Naive thymus-derived CD8-positive, alpha-beta T cell (primary cell): ENCODE results near the gene ZBTB7C. TPM values are rescaled to one million over a fixed set of nuclear protein-coding genes. Genes with fewer than 3 reads are reported as not detected.

Experiments used
- ATAC-seq, 2 donors: fragments of 150-1000 bp; cut with Tn5 transposase in 1 of 2; sonication (Bioruptor Pico), chemical (Tn5 transposase) in 1 of 2; 1 replicate in 1 of 2; 2 replicates in 1 of 2; pipeline ENCODE4 v1.10.0; 2021; ENCODE audit warnings: mild to moderate bottlenecking in 2 of 2, moderate library complexity in 2 of 2
- POLR2A ChIA-PET: fragments of 350-600 bp; sonication (Branson Sonifier 250); formaldehyde crosslinking; loops from one replicate; lab custom pipeline; 2021; ENCODE audit warnings: antibody characterized with exemption; lab: Charles Lee
- DNase-seq, 10 donors: peaks; one replicate each; pipeline versions ENCODE4 v3.0.0 to v3.0.0-alpha.2; 2020 to 2022
- H3K27ac Mint-ChIP-seq, 10 donors: one replicate each; pipeline ENCODE4 v1.8.0; 2020 to 2022; ENCODE audit warnings: mild to moderate bottlenecking in 10 of 10, mixed read lengths in 10 of 10, moderate library complexity in 4 of 10, inconsistent platforms in 1 of 10
- H3K27me3 Mint-ChIP-seq, 5 donors: one replicate each; pipeline ENCODE4 v1.8.0; 2021 to 2022; ENCODE audit warnings: mixed read lengths in 5 of 5
- H3K36me3 Mint-ChIP-seq, 3 donors: one replicate each; pipeline ENCODE4 v1.8.0; 2020 to 2022; ENCODE audit warnings: mixed read lengths in 3 of 3, mild to moderate bottlenecking in 2 of 3, inconsistent platforms in 1 of 3
- H3K4me1 Mint-ChIP-seq, 4 donors: one replicate each; pipeline ENCODE4 v1.8.0; 2021 to 2022; ENCODE audit warnings: mixed read lengths in 4 of 4
- H3K4me3 Mint-ChIP-seq, 10 donors: one replicate each; pipeline ENCODE4 v1.8.0; 2020 to 2022; ENCODE audit warnings: mild to moderate bottlenecking in 10 of 10, mixed read lengths in 10 of 10, moderate library complexity in 6 of 10, inconsistent platforms in 1 of 10
- H3K9me3 Mint-ChIP-seq, 9 donors: one replicate each; pipeline ENCODE4 v1.8.0; 2020 to 2022; ENCODE audit warnings: mixed read lengths in 9 of 9, mild to moderate bottlenecking in 3 of 9, inconsistent platforms in 1 of 9, moderate library complexity in 1 of 9
- polyA plus RNA-seq, 3 donors: library from polyadenylated mRNA; unstranded; fragments of 300-500 nt; fragmentation: Illumina TruSeq; gene quantifications; one replicate each; pipeline ENCODE4 v1.2.3, GENCODE V29; 2021
- total RNA-seq, 8 experiments: library from RNA in 2 of 8; stranded (reverse) in 2 of 8; gene quantifications; one replicate each; pipeline ENCODE4 v1.2.3 and lab custom pipeline; 2021 to 2026

Gene ZBTB7C
- total and polyA plus RNA-seq, 5 experiments from 2014 or later: not detected

- Mint-ChIP-seq H3K4me3 (no peak overlapping the region), H3K27ac (no peak overlapping the region), H3K36me3 (no peaks in the 10 kb centered on the region), H3K27me3 (peaks cover 3 to 49% (median 19%) of the 10 kb centered on the region in 5 donors), H3K9me3 (peaks cover 0 to 2% (median 0%) of the 10 kb centered on the region in 9 donors), H3K4me1 (peaks cover 0 to 2% (median 0%) of the 10 kb centered on the region in 4 donors)
- DNase-seq (no peak), ATAC-seq (no peak)
- POLR2A ChIA-PET: no interaction called here
Measured at GRCh38 chr18:48356151-48356745, 52.9 kb downstream of the ZBTB7C start.

GRCh38 chr18:48355276-48356115 lies 53.7 kb downstream of the ZBTB7C start:
- DNase-seq (no peak), ATAC-seq (no peak)
- H3K27ac Mint-ChIP-seq: no peak overlapping the region
- no peak overlapping the region for H3K4me3 Mint-ChIP-seq
- peaks cover 0 to 2% (median 0%) of the 10 kb centered on the region in 4 donors for H3K4me1 Mint-ChIP-seq
- peaks cover 3 to 41% (median 15%) of the 10 kb centered on the region in 5 donors for H3K27me3 Mint-ChIP-seq
- POLR2A ChIA-PET: no interaction called here
- H3K36me3 Mint-ChIP-seq: no peaks in the 10 kb centered on the region
- H3K9me3 Mint-ChIP-seq: peaks cover 0 to under 1% (median 0%) of the 10 kb centered on the region in 9 donors

GRCh38 chr18:48354746-48355260 lies 54.4 kb downstream of the ZBTB7C start:
- Mint-ChIP-seq H3K4me1 (no peaks in the 10 kb centered on the region), H3K36me3 (no peaks in the 10 kb centered on the region), H3K27ac (no peak overlapping the region), H3K9me3 (no peaks in the 10 kb centered on the region), H3K4me3 (no peak overlapping the region), H3K27me3 (peaks cover 3 to 41% (median 9%) of the 10 kb centered on the region in 5 donors)
- DNase-seq: no peak
- POLR2A ChIA-PET: no interaction called here
- ATAC-seq: no peak

- Mint-ChIP-seq H3K9me3 (no peaks in the 10 kb centered on the region), H3K4me3 (no peak overlapping the region), H3K4me1 (no peaks in the 10 kb centered on the region), H3K27ac (peak overlapping the region in 1 of 10 donors; percentile 50), H3K27me3 (peaks cover 7 to 36% (median 11%) of the 10 kb centered on the region in 5 donors), H3K36me3 (no peaks in the 10 kb centered on the region)
- DNase-seq: no peak
- POLR2A ChIA-PET: no interaction called here
- ATAC-seq: no peak
Measured at GRCh38 chr18:48352051-48352755, 57.0 kb downstream of the ZBTB7C start.

- Mint-ChIP-seq H3K27me3 (peaks cover 5 to 28% (median 13%) of the 10 kb centered on the region in 5 donors), H3K27ac (peak overlapping the region in 1 of 10 donors; percentile 19), H3K9me3 (no peaks in the 10 kb centered on the region), H3K4me1 (no peaks in the 10 kb centered on the region), H3K36me3 (no peaks in the 10 kb centered on the region), H3K4me3 (no peak overlapping the region)
- DNase-seq: no peak
- no peak for ATAC-seq
- POLR2A ChIA-PET: no interaction called here
Measured at GRCh38 chr18:48351216-48352050, 57.8 kb downstream of the ZBTB7C start.

- ATAC-seq (no peak), DNase-seq (no peak)
- H3K4me3 Mint-ChIP-seq: no peak overlapping the region
- no peaks in the 10 kb centered on the region for H3K9me3 Mint-ChIP-seq
- POLR2A ChIA-PET: no interaction called here
- H3K4me1 Mint-ChIP-seq: no peaks in the 10 kb centered on the region
- no peaks in the 10 kb centered on the region for H3K36me3 Mint-ChIP-seq
- H3K27me3 Mint-ChIP-seq: peaks cover 2 to 11% (median 6%) of the 10 kb centered on the region in 5 donors
- no peak overlapping the region for H3K27ac Mint-ChIP-seq
Measured at GRCh38 chr18:48348739-48349138, 60.4 kb downstream of the ZBTB7C start.

- Mint-ChIP-seq H3K36me3 (no peaks in the 10 kb centered on the region), H3K4me3 (no peak overlapping the region), H3K4me1 (no peaks in the 10 kb centered on the region), H3K27me3 (peaks cover 2 to 11% (median 6%) of the 10 kb centered on the region in 5 donors), H3K27ac (no peak overlapping the region), H3K9me3 (no peaks in the 10 kb centered on the region)
- ATAC-seq (no peak), DNase-seq (no peak)
- POLR2A ChIA-PET: no interaction called here
Measured at GRCh38 chr18:48347756-48348326, 61.3 kb downstream of the ZBTB7C start.

- no peak overlapping the region for H3K4me3 Mint-ChIP-seq
- no peaks in the 10 kb centered on the region for H3K36me3 Mint-ChIP-seq
- no peak for DNase-seq
- no peaks in the 10 kb centered on the region for H3K4me1 Mint-ChIP-seq
- H3K9me3 Mint-ChIP-seq: no peaks in the 10 kb centered on the region
- POLR2A ChIA-PET: no interaction called here
- H3K27ac Mint-ChIP-seq: no peak overlapping the region
- peaks cover 2 to 12% (median 10%) of the 10 kb centered on the region in 5 donors for H3K27me3 Mint-ChIP-seq
- no peak for ATAC-seq
Measured at GRCh38 chr18:48345596-48345995, 63.6 kb downstream of the ZBTB7C start.

- no peaks in the 10 kb centered on the region for H3K4me1 Mint-ChIP-seq
- POLR2A ChIA-PET: no interaction called here
- no peak for DNase-seq
- peaks cover 0 to 10% (median 5%) of the 10 kb centered on the region in 5 donors for H3K27me3 Mint-ChIP-seq
- no peaks in the 10 kb centered on the region for H3K9me3 Mint-ChIP-seq
- no peak overlapping the region for H3K4me3 Mint-ChIP-seq
- H3K36me3 Mint-ChIP-seq: no peaks in the 10 kb centered on the region
- no peak overlapping the region for H3K27ac Mint-ChIP-seq
- no peak for ATAC-seq
Measured at GRCh38 chr18:48342581-48342980, 66.6 kb downstream of the ZBTB7C start.

- POLR2A ChIA-PET: no interaction called here
- no peaks in the 10 kb centered on the region for H3K4me1 Mint-ChIP-seq
Measured at GRCh38 chr18:48342125-48342524, 67.1 kb downstream of the ZBTB7C start.

GRCh38 chr18:48340560-48340959 lies 68.6 kb downstream of the ZBTB7C start:
- Mint-ChIP-seq H3K4me3 (no peak overlapping the region), H3K4me1 (no peaks in the 10 kb centered on the region), H3K27me3 (peaks cover 0 to 5% (median 3%) of the 10 kb centered on the region in 5 donors), H3K9me3 (no peaks in the 10 kb centered on the region), H3K27ac (no peak overlapping the region), H3K36me3 (no peaks in the 10 kb centered on the region)
- ATAC-seq (no peak), DNase-seq (no peak)
- POLR2A ChIA-PET: no interaction called here

More at GRCh38 chr18:48342125-48342524, 67.1 kb downstream of the ZBTB7C start:
- ATAC-seq (no peak), DNase-seq (no peak)
- H3K36me3 Mint-ChIP-seq: no peaks in the 10 kb centered on the region
- H3K9me3 Mint-ChIP-seq: no peaks in the 10 kb centered on the region
- H3K27me3 Mint-ChIP-seq: peaks cover 0 to 6% (median 5%) of the 10 kb centered on the region in 5 donors
- no peak overlapping the region for H3K4me3 Mint-ChIP-seq
- H3K27ac Mint-ChIP-seq: no peak overlapping the region

- Mint-ChIP-seq H3K27ac (peak overlapping the region in 1 of 10 donors; percentile 53), H3K4me1 (no peaks in the 10 kb centered on the region), H3K9me3 (no peaks in the 10 kb centered on the region), H3K27me3 (peaks cover 0 to 7% (median 3%) of the 10 kb centered on the region in 5 donors), H3K36me3 (no peaks in the 10 kb centered on the region), H3K4me3 (no peak overlapping the region)
- DNase-seq (no peak), ATAC-seq (no peak)
- POLR2A ChIA-PET: no interaction called here
Measured at GRCh38 chr18:48339692-48340091, 69.5 kb downstream of the ZBTB7C start.
